Keratinocyte (primary cell): ENCODE measurements around the gene GTF2H1.

ENCODE experiments used
- CTCF ChIP-seq, 3 experiments: IDR thresholded peaks in 1 of 3; conservative IDR thresholded peaks in 1 of 3; optimal IDR thresholded peaks in 1 of 3; 2 replicates in 2 of 3; 3 replicates in 1 of 3; pipeline versions ENCODE3 to v1.5.1; 2011; ENCODE audit warnings: low read length in 3 of 3, mild to moderate bottlenecking in 3 of 3, moderate library complexity in 2 of 3, control low read depth in 1 of 3, inconsistent platforms in 1 of 3; ENCODE audit not compliant: insufficient read depth in 2 of 3; ENCODE audit errors: extremely low read depth in 1 of 3
- EZH2 ChIP-seq: IDR thresholded peaks from one replicate; pipeline ENCODE4 v1.6.1; 2012; ENCODE audit warnings: inconsistent platforms, mild to moderate bottlenecking, low read length, moderate library complexity

- TF ChIP-seq CTCF (optimal IDR thresholded peaks at IDR 0.05 in 1 of 3, IDR thresholded peaks at IDR 0.05 in 1 of 3, conservative IDR thresholded peaks at IDR 0.05 in 1 of 3; ENCODE audit: extremely low read depth in 1 of 3, insufficient read depth in 2 of 3, low read length in 3 of 3) (no peak), EZH2 (no peak)
Observed at GRCh38 chr11:18317551-18317950, 4.8 kb upstream of the GTF2H1 start.
